Mucosa of descending colon (tissue), 3 donors: Measurements from ENCODE around the gene FBLN1. TPM values are rescaled to one million over a fixed set of nuclear protein-coding genes. Genes with fewer than 3 reads are reported as not detected.

Source experiments
- ATAC-seq: fragments of 200-7000 bp; cut with Tn5 transposase; one replicate; pipeline ENCODE4 v1.9.1; 2020; ENCODE audit warnings: mild to moderate bottlenecking, moderate library complexity
- DNase-seq, 3 donors: peaks; one replicate each; pipeline ENCODE4 v3.0.0-alpha.2; 2020
- H3K36me3 ChIP-seq: fragments of 200-600 bp; one replicate; pipeline ENCODE4 v1.8.0; 2021; ENCODE audit warnings: low read depth, mild to moderate bottlenecking
- H3K4me1 ChIP-seq: fragments of 200-600 bp; one replicate; pipeline ENCODE4 v1.8.0; 2021; ENCODE audit warnings: low read depth, mild to moderate bottlenecking
- H3K4me3 ChIP-seq: fragments of 200-600 bp; one replicate; pipeline ENCODE4 v1.8.0; 2021; ENCODE audit warnings: mild to moderate bottlenecking
- H3K9me3 ChIP-seq: fragments of 200-600 bp; one replicate; pipeline ENCODE4 v1.8.0; 2021; ENCODE audit warnings: mild to moderate bottlenecking
- CTCF ChIP-seq: fragments of 200-600 bp; IDR thresholded peaks from one replicate; pipeline ENCODE4 v1.8.0; 2022; ENCODE audit warnings: antibody characterized with exemption, mild to moderate bottlenecking
- intact Hi-C, 2 donors: fragments of 100-400 bp; cut with DNase I in 1 of 2; cut with micrococcal nuclease in 1 of 2; formaldehyde crosslinking; loops; one replicate each; pipeline versions ENCODE4 v1.11.0 to v1.11.1; 2022; cut with DNase I, micrococcal nuclease
- total RNA-seq, 3 donors: library from RNA; stranded (reverse); fragmentation: NEBNext Ultra II Directional in 2 of 3; extraction: Animal tissue kit (Norgen Biotek cat#: 25700) in 2 of 3; gene quantifications; one replicate each; pipeline versions ENCODE4 v1.2.1 to v1.2.4, GENCODE V29; 2021 to 2023
- donor health status: DM: no; HTN: no; CAD: no; lungs with moderate emphysema.
- donor health status: DM: no; HTN: no; CAD: no.
- donor health status: DM: no; HTN: yes; CAD: no.

Gene FBLN1
- total RNA-seq, 3 donors from 2014 or later = 34.1 to 198 (median 88.3) TPM

GRCh38 chr22:45512363-45512762 lies 9.7 kb downstream of the FBLN1 start:
- no peak for ATAC-seq

GRCh38 chr22:45515676-45516075 lies 13.0 kb downstream of the FBLN1 start:
- TF ChIP-seq CTCF = no peak
- Histone ChIP-seq H3K4me3 (no peak overlapping the region), H3K36me3 (no peaks in the 10 kb centered on the region), H3K9me3 (no peaks in the 10 kb centered on the region), H3K4me1 (no peaks in the 10 kb centered on the region)
- intact Hi-C loops = no loop called here
- DNase-seq (no peak), ATAC-seq (no peak)

More at GRCh38 chr22:45512363-45512762, 9.7 kb downstream of the FBLN1 start:
- peak in 1 of 3 donors; percentile 37 for DNase-seq
- no peak overlapping the region for H3K4me3 ChIP-seq
- no peak for TF ChIP-seq CTCF
- no peaks in the 10 kb centered on the region for H3K36me3 ChIP-seq
- intact Hi-C loops = no loop called here
- no peaks in the 10 kb centered on the region for H3K9me3 ChIP-seq
- H3K4me1 ChIP-seq = no peaks in the 10 kb centered on the region

GRCh38 chr22:45516163-45516562 lies 13.5 kb downstream of the FBLN1 start:
- TF ChIP-seq CTCF = no peak
- DNase-seq (no peak), ATAC-seq (no peak)
- Histone ChIP-seq H3K36me3 (no peaks in the 10 kb centered on the region), H3K4me1 (no peaks in the 10 kb centered on the region), H3K9me3 (no peaks in the 10 kb centered on the region), H3K4me3 (no peak overlapping the region)
- intact Hi-C loops = no loop called here

GRCh38 chr22:45516923-45517675 lies 14.4 kb downstream of the FBLN1 start:
- H3K4me3 ChIP-seq = no peak overlapping the region
- H3K36me3 ChIP-seq = no peaks in the 10 kb centered on the region
- TF ChIP-seq CTCF = no peak
- DNase-seq = no peak
- no peaks in the 10 kb centered on the region for H3K4me1 ChIP-seq
- no peaks in the 10 kb centered on the region for H3K9me3 ChIP-seq
- intact Hi-C loops = no loop called here
- no peak for ATAC-seq

GRCh38 chr22:45518136-45518535 lies 15.5 kb downstream of the FBLN1 start:
- no peak overlapping the region for H3K4me3 ChIP-seq
- intact Hi-C loops = no loop called here
- no peak for ATAC-seq
- H3K36me3 ChIP-seq = no peaks in the 10 kb centered on the region
- DNase-seq = no peak
- no peaks in the 10 kb centered on the region for H3K9me3 ChIP-seq
- no peak for TF ChIP-seq CTCF
- H3K4me1 ChIP-seq = no peaks in the 10 kb centered on the region
